BLaER1 (cell line): ENCODE results near the gene COTL1.

Experiments used
- H3K27ac ChIP-seq: shearing (Covaris generic); formaldehyde crosslinking; 2 replicates; pipeline ENCODE4 v1.8.1; 2022
- H3K27me3 ChIP-seq: shearing (Covaris generic); formaldehyde crosslinking; 2 replicates; pipeline ENCODE4 v1.8.1; 2022
- H3K36me3 ChIP-seq: shearing (Covaris generic); formaldehyde crosslinking; 2 replicates; pipeline ENCODE4 v1.8.1; 2022
- H3K4me1 ChIP-seq: shearing (Covaris generic); formaldehyde crosslinking; 2 replicates; pipeline ENCODE4 v1.8.1; 2022
- H3K4me2 ChIP-seq: shearing (Covaris generic); formaldehyde crosslinking; 2 replicates; pipeline ENCODE4 v1.8.1; 2022
- H3K4me3 ChIP-seq: shearing (Covaris generic); formaldehyde crosslinking; 2 replicates; pipeline ENCODE4 v1.8.1; 2022
- H3K9ac ChIP-seq: shearing (Covaris generic); formaldehyde crosslinking; 2 replicates; pipeline ENCODE4 v1.8.1; 2022
- H3K9me3 ChIP-seq: shearing (Covaris generic); formaldehyde crosslinking; 2 replicates; pipeline ENCODE4 v1.8.1; 2022
- H4K20me1 ChIP-seq: shearing (Covaris generic); formaldehyde crosslinking; 2 replicates; pipeline ENCODE4 v1.8.1; 2022
- Cebpa-rat ChIP-seq: shearing (Covaris generic); IDR thresholded peaks from 2 replicates; pipeline ENCODE4 v1.8.1; 2022

Gene COTL1

GRCh38 chr16:84607694-84608093, 10.2 kb downstream of the COTL1 start:
- Histone ChIP-seq H3K27ac (peak overlapping the region; percentile 58), H3K4me3 (no peak overlapping the region), H3K4me1 (peaks cover 85% of the 10 kb centered on the region), H3K36me3 (no peaks in the 10 kb centered on the region), H3K4me2 (peak overlapping the region; percentile 81), H4K20me1 (peaks cover 10% of the 10 kb centered on the region; the same call in 1 of the 2 replicates), H3K9me3 (peaks cover 9% of the 10 kb centered on the region; the same call in 1 of the 2 replicates), H3K27me3 (no peaks in the 10 kb centered on the region), H3K9ac (no peak overlapping the region)
- no peak for TF ChIP-seq Cebpa-rat

GRCh38 chr16:84607061-84607460, 10.8 kb downstream of the COTL1 start:
- Histone ChIP-seq H4K20me1 (peaks cover 9% of the 10 kb centered on the region; the same call in 1 of the 2 replicates), H3K4me2 (peak overlapping the region; percentile 81), H3K4me1 (peaks cover 91% of the 10 kb centered on the region), H3K4me3 (no peak overlapping the region), H3K27ac (peak overlapping the region; percentile 58), H3K36me3 (no peaks in the 10 kb centered on the region), H3K9ac (no peak overlapping the region), H3K9me3 (peaks cover 9% of the 10 kb centered on the region; the same call in 1 of the 2 replicates), H3K27me3 (no peaks in the 10 kb centered on the region)
- no peak for TF ChIP-seq Cebpa-rat

GRCh38 chr16:84606081-84606875, 11.6 kb downstream of the COTL1 start:
- Histone ChIP-seq H3K4me2 (peak overlapping the region; percentile 81), H3K27ac (peak overlapping the region; percentile 58), H3K4me1 (peaks cover 97% of the 10 kb centered on the region), H3K9ac (no peak overlapping the region; the same call in 1 of the 2 replicates), H4K20me1 (peaks cover 1% of the 10 kb centered on the region; the same call in 1 of the 2 replicates), H3K4me3 (no peak overlapping the region), H3K9me3 (peaks cover 9% of the 10 kb centered on the region; the same call in 1 of the 2 replicates), H3K36me3 (no peaks in the 10 kb centered on the region), H3K27me3 (no peaks in the 10 kb centered on the region)
- TF ChIP-seq Cebpa-rat: no peak

GRCh38 chr16:84605339-84605848, 12.5 kb downstream of the COTL1 start:
- peaks cover 97% of the 10 kb centered on the region for H3K4me1 ChIP-seq
- no peak for TF ChIP-seq Cebpa-rat
- no peaks in the 10 kb centered on the region for H3K36me3 ChIP-seq
- peak overlapping the region; percentile 81 for H3K4me2 ChIP-seq
- no peak overlapping the region for H3K4me3 ChIP-seq
- peak overlapping the region; percentile 59 for H3K27ac ChIP-seq
- H3K9me3 ChIP-seq: peaks cover 7% of the 10 kb centered on the region; the same call in 1 of the 2 replicates
- no peak overlapping the region for H3K9ac ChIP-seq
- no peaks in the 10 kb centered on the region for H3K27me3 ChIP-seq
- H4K20me1 ChIP-seq: no peaks in the 10 kb centered on the region

GRCh38 chr16:84604477-84605013, 13.3 kb downstream of the COTL1 start:
- Histone ChIP-seq H3K9ac (no peak overlapping the region), H3K4me2 (peak overlapping the region; percentile 81), H3K9me3 (no peaks in the 10 kb centered on the region), H3K36me3 (no peaks in the 10 kb centered on the region), H3K4me3 (no peak overlapping the region), H4K20me1 (no peaks in the 10 kb centered on the region), H3K27ac (peak overlapping the region; percentile 59), H3K27me3 (no peaks in the 10 kb centered on the region), H3K4me1 (peaks cover 97% of the 10 kb centered on the region)
- TF ChIP-seq Cebpa-rat: no peak

- no peaks in the 10 kb centered on the region for H3K36me3 ChIP-seq
- H3K27ac ChIP-seq: no peak overlapping the region
- H3K4me2 ChIP-seq: peak overlapping the region; percentile 81
- no peaks in the 10 kb centered on the region for H3K27me3 ChIP-seq
- TF ChIP-seq Cebpa-rat: no peak
- H3K4me1 ChIP-seq: peaks cover 97% of the 10 kb centered on the region
- H3K9me3 ChIP-seq: no peaks in the 10 kb centered on the region
- no peak overlapping the region for H3K4me3 ChIP-seq
- no peak overlapping the region for H3K9ac ChIP-seq
- no peaks in the 10 kb centered on the region for H4K20me1 ChIP-seq
Observed at GRCh38 chr16:84603940-84604339, 13.9 kb downstream of the COTL1 start.

DNA sequence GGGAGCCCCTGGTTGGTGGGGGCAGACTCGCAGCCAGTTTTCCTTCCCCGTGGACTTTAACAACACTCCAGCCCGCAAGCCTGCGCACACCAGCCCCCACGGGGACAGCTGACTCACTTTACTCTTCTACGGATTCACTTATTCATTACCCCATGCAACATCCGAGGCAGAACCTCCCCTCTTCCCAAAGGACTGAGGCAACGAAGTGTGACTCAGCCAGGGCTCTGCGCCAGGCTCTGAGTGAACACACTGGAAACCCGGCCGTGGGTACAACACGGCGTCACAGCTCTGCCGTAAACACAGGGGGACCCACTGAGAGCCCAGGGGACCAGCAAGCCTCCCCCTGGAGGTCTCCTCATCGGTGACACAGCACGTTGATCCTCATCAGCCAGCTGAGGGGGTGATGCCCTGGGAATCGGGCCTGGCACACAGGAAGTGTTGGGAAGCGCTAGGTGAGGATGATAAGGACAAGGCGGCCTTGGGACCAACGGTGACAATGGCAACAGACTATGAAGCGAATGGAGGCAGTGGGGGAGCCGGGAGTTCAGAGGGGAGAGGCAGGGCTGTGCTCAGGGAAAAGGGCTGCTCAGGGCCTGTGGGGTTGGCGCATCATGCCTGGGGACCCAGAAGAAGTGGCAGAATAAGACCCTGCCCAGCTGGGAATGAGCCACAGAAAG, 14.6 kb downstream of the COTL1 start:
- H3K27ac ChIP-seq: peak overlapping the region; percentile 75
- no peaks in the 10 kb centered on the region for H3K9me3 ChIP-seq
- no peak for TF ChIP-seq Cebpa-rat
- no peaks in the 10 kb centered on the region for H3K36me3 ChIP-seq
- H3K9ac ChIP-seq: peak overlapping the region; percentile 58; the same call in 1 of the 2 replicates
- peak overlapping the region; percentile 80 for H3K4me2 ChIP-seq
- peaks cover 93% of the 10 kb centered on the region for H3K4me1 ChIP-seq
- H3K27me3 ChIP-seq: no peaks in the 10 kb centered on the region
- peak overlapping the region; percentile 45 for H3K4me3 ChIP-seq
- H4K20me1 ChIP-seq: no peaks in the 10 kb centered on the region

GRCh38 chr16:84600343-84601229, 17.3 kb downstream of the COTL1 start:
- Histone ChIP-seq H3K4me3 (no peak overlapping the region), H3K27me3 (no peaks in the 10 kb centered on the region), H3K27ac (peak overlapping the region; percentile 62), H3K36me3 (no peaks in the 10 kb centered on the region), H3K9me3 (no peaks in the 10 kb centered on the region), H3K4me2 (peak overlapping the region; percentile 80), H3K9ac (peak overlapping the region; percentile 42; the same call in 1 of the 2 replicates), H3K4me1 (peaks cover 83% of the 10 kb centered on the region), H4K20me1 (no peaks in the 10 kb centered on the region)
- TF ChIP-seq Cebpa-rat: no peak
